B cell (primary cell): Measurements from ENCODE around the gene RNASE7. TPM values are rescaled to one million over a fixed set of nuclear protein-coding genes. Genes with fewer than 3 reads are reported as not detected.
A peak's percentile ranks its signal among the peaks of the same experiment; 100 is the strongest.

Experiments
- ATAC-seq: fragments of 200-7000 bp; cut with Tn5 transposase; one replicate; pipeline ENCODE4 v1.10.0; 2021; ENCODE audit warnings: low read depth, mild to moderate bottlenecking, moderate number of reproducible peaks, moderate library complexity
- CTCF ChIA-PET: fragments of 350-600 bp; sonication (Branson Sonifier 250); formaldehyde crosslinking; loops from one replicate; lab custom pipeline; 2021; ENCODE audit warnings: antibody characterized with exemption, inconsistent platforms; lab: Charles Lee
- POLR2A ChIA-PET: fragments of 350-600 bp; sonication (Branson Sonifier 250); formaldehyde crosslinking; loops from one replicate; lab custom pipeline; 2021; ENCODE audit warnings: antibody characterized with exemption; lab: Charles Lee
- DNase-seq: peaks from one replicate; pipeline ENCODE4 v3.0.0; 2013
- H2AFZ ChIP-seq: 2 replicates; pipeline ENCODE4 v1.6.1; 2012; ENCODE audit warnings: mild to moderate bottlenecking, low read depth, low read length; ENCODE audit not compliant: insufficient read depth, poor library complexity, severe bottlenecking
- H3K27ac ChIP-seq, 2 donors: 1 replicate in 1 of 2; 2 replicates in 1 of 2; pipeline ENCODE4 v1.5.1; 2012 to 2013; ENCODE audit warnings: low read length in 2 of 2, mild to moderate bottlenecking in 2 of 2, moderate library complexity in 1 of 2
- H3K27me3 ChIP-seq, 4 experiments: fragments of 200-600 bp in 1 of 4; sonication (generic) in 1 of 4; replicated peaks in 1 of 4; 1 replicate in 2 of 4; 2 replicates in 2 of 4; pipeline versions ENCODE4 v1.6.1 to v1.7.0; 2013 to 2016; ENCODE audit warnings: low read length in 3 of 4, mild to moderate bottlenecking in 2 of 4, mixed read lengths in 1 of 4, moderate library complexity in 1 of 4; ENCODE audit not compliant: insufficient read depth in 4 of 4, control insufficient read depth in 3 of 4; ENCODE audit errors: control extremely low read depth in 1 of 4
- H3K36me3 ChIP-seq, 2 experiments: replicated peaks in 1 of 2; 1 replicate in 1 of 2; 2 replicates in 1 of 2; pipeline versions ENCODE4 v1.6.1 to v1.7.1; 2013; ENCODE audit warnings: low read length in 1 of 2; ENCODE audit not compliant: insufficient read depth in 2 of 2, control insufficient read depth in 1 of 2; ENCODE audit errors: control extremely low read depth in 1 of 2, extremely low read depth in 1 of 2
- H3K4me1 ChIP-seq, 2 donors: fragments of 200-600 bp in 1 of 2; sonication (generic) in 1 of 2; 1 replicate in 1 of 2; 2 replicates in 1 of 2; pipeline versions ENCODE4 v1.5.1 to v1.6.1; 2013 to 2017; ENCODE audit warnings: low read length in 2 of 2; ENCODE audit not compliant: control insufficient read depth in 2 of 2, insufficient read depth in 2 of 2
- H3K4me2 ChIP-seq: replicated peaks from 2 replicates; pipeline ENCODE3; 2012; ENCODE audit warnings: mild to moderate bottlenecking, low read depth, low read length; ENCODE audit not compliant: poor library complexity, severe bottlenecking
- H3K4me3 ChIP-seq, 5 experiments: fragments of 200-600 bp in 1 of 5; sonication (generic) in 1 of 5; 1 replicate in 3 of 5; 2 replicates in 2 of 5; pipeline versions ENCODE4 v1.5.1 to v1.7.0; 2011 to 2016; ENCODE audit warnings: low read length in 4 of 5, mild to moderate bottlenecking in 4 of 5, low read depth in 2 of 5, control low read depth in 1 of 5, moderate library complexity in 1 of 5; ENCODE audit not compliant: insufficient read depth in 1 of 5; ENCODE audit errors: control extremely low read depth in 1 of 5, extremely low read depth in 1 of 5
- H3K79me2 ChIP-seq: fragments of 200-600 bp; sonication (generic); one replicate; pipeline ENCODE4 v1.6.0; 2016; ENCODE audit warnings: low read length; ENCODE audit not compliant: control insufficient read depth, insufficient read depth
- H3K9ac ChIP-seq: fragments of 200-600 bp; sonication (generic); 2 replicates; pipeline ENCODE4 v1.6.1; 2017; ENCODE audit warnings: mild to moderate bottlenecking, low read length, moderate library complexity
- H3K9me3 ChIP-seq, 3 donors: one replicate each; pipeline versions ENCODE4 v1.6.1 to v1.7.1; 2013; ENCODE audit warnings: low read length in 2 of 3; ENCODE audit not compliant: control insufficient read depth in 2 of 3, insufficient read depth in 1 of 3; ENCODE audit errors: control extremely low read depth in 1 of 3
- H4K20me1 ChIP-seq: 2 replicates; pipeline ENCODE4 v1.6.0; 2012; ENCODE audit warnings: mild to moderate bottlenecking, low read length; ENCODE audit not compliant: insufficient read depth, control insufficient read depth, poor library complexity, severe bottlenecking
- H3K27ac Mint-ChIP-seq: one replicate; pipeline ENCODE4 v1.8.0; 2021; ENCODE audit warnings: mixed read lengths
- H3K27me3 Mint-ChIP-seq: one replicate; pipeline ENCODE4 v1.8.0; 2021; ENCODE audit warnings: mixed read lengths
- H3K4me1 Mint-ChIP-seq: one replicate; pipeline ENCODE4 v1.8.0; 2021; ENCODE audit warnings: mixed read lengths
- H3K4me3 Mint-ChIP-seq: one replicate; pipeline ENCODE4 v1.8.0; 2021; ENCODE audit warnings: mixed read lengths
- H3K9me3 Mint-ChIP-seq: one replicate; pipeline ENCODE4 v1.8.0; 2022; ENCODE audit warnings: mixed read lengths; ENCODE audit not compliant: insufficient read depth
- CTCF ChIP-seq: fragments of 200-600 bp; IDR thresholded peaks from one replicate; pipeline ENCODE4 v1.8.0; 2022; ENCODE audit warnings: antibody characterized with exemption, mild to moderate bottlenecking
- EZH2 ChIP-seq: IDR thresholded peaks from 2 replicates; pipeline ENCODE4 v1.6.1; 2012; ENCODE audit warnings: borderline replicate concordance, low read depth, mild to moderate bottlenecking, moderate library complexity, low read length; ENCODE audit not compliant: insufficient read depth, poor library complexity, severe bottlenecking
- WGBS: methylation state at CpG from one replicate; pipeline ENCODE4 v1.1.5; 2013; ENCODE audit warnings: missing lambda C conversion rate; ENCODE audit not compliant: insufficient coverage; 5-methylcytosine and 5-hydroxymethylcytosine counted together
- intact Hi-C: fragments of 100-400 bp; cut with micrococcal nuclease; formaldehyde crosslinking; loops from one replicate; pipeline ENCODE4 v1.10.0; 2022
- polyA plus RNA-seq: library from polyadenylated mRNA; depleted of rRNA; stranded (reverse); fragments of >200 nt; gene quantifications from 2 replicates; pipeline ENCODE4 v1.2.3, GENCODE V29; 2012
- total RNA-seq, 2 donors: library from RNA; stranded (reverse); fragments of 120-200 nt in 1 of 2; gene quantifications; 1 replicate in 1 of 2; 2 replicates in 1 of 2; pipeline versions ENCODE4 v1.2.3 to v1.2.4, GENCODE V29; 2013 to 2022

RNASE7 gene
- total and polyA plus RNA-seq, 2 donors (not counting 1 experiment from before 2014, with no cell fraction given): not detected

DNA sequence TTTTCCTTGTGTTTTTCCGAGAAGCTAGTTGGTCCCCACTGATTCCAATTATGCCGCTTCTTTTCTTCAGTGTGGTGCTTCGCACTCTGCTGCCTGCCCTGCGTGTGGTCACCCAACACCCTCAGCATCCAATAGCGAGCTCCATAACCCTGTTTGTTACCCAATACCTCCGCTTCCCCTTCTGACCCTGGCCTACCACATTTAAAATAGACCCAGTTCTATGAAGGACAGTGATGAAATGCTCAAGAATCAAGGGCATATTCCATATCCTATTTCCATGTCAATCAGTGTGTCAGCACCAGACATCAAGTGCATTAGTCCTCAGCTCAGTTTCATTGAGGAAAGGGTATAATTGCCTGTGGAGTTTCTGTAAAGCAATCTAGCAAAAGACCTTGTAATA is 26.9 kb upstream of the RNASE7 start:
- Mint-ChIP-seq H3K27ac (no peak overlapping the region), H3K9me3 (no peaks in the 10 kb centered on the region), H3K27me3 (peaks cover 35% of the 10 kb centered on the region), H3K4me1 (no peaks in the 10 kb centered on the region), H3K4me3 (no peak overlapping the region)
- DNase-seq (peak; percentile 19), ATAC-seq (no peak)
- no peak for TF ChIP-seq CTCF
- no peak for TF ChIP-seq EZH2
- Histone ChIP-seq H3K36me3 (no peaks in the 10 kb centered on the region), H3K4me3 (no peak overlapping the region), H3K9me3 (no peaks in the 10 kb centered on the region), H3K27ac (no peak overlapping the region), H3K4me2 (no peak overlapping the region), H3K9ac (no peak overlapping the region), H4K20me1 (no peaks in the 10 kb centered on the region), H3K79me2 (no peaks in the 10 kb centered on the region), H3K4me1 (no peaks in the 10 kb centered on the region), H2AFZ (no peak overlapping the region), H3K27me3 (peaks cover 0 to 11% (median 2%) of the 10 kb centered on the region in 4 experiments)
- 90% methylated on average over 5 of the region's 6 CpGs for WGBS
- POLR2A ChIA-PET: interaction anchor here (0.6 to 1.9 kb wide), 3 partner anchors 25 to 89 kb away, joined by 3 to 10 read pairs (median 3); no protein-coding TSS in a partner anchor
- CTCF ChIA-PET: interaction anchor here (0.6 to 15.1 kb wide), 37 partner anchors 9 to 544 kb away, joined by 3 to 348 read pairs (median 6); partner anchors contain the start of genes ARHGEF40, NDRG2, RNASE13 and RNASE7
- intact Hi-C loops: no loop called here

DNA sequence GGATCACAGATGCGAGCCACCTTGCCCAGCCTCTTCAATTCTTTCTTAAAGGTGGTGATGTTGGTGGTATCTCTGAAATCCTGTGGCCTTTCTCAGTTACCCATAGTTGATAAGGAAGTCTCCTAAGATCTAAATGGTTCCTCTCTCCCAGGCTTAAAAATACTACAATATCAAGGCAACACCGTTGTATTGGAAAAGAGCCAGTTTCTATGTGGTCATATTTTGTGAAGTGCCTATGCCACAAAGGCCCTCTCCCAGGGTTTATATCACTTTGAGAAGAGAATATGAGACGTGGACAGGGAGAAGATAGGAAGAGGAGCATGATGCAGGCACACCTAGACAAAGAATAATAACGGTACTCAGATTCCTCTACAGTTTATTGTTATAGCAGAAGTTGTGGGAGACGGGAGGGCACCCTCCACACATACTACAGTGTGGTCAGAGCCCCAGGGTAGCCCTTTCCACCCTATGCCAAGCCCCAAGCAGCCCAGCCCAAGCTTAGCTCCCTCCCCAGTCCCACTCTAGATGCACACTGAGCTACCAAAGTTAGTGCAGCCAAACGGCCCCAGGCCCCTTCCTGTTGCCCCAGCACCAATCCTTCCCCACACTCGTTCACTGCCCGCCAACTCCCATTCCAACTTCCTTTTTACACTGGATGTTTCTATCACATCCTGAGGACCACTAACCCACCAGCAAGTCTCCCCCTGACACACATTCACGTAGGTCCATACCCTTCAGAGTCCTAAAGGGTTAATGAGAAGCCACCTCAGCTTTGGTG is 25.6 kb upstream of the RNASE7 start:
- peaks cover 30% of the 10 kb centered on the region for H3K27me3 Mint-ChIP-seq
- 64% methylated on average over 5 of the region's 9 CpGs for WGBS
- no peak overlapping the region for H3K27ac ChIP-seq

More for the DNA sequence above, 25.6 kb upstream of the RNASE7 start:
- intact Hi-C loops: no loop called here
- TF ChIP-seq CTCF (no peak), EZH2 (no peak)
- Histone ChIP-seq H3K9ac (no peak overlapping the region), H3K4me2 (no peak overlapping the region), H3K4me3 (no peak overlapping the region), H4K20me1 (no peaks in the 10 kb centered on the region), H3K36me3 (no peaks in the 10 kb centered on the region), H3K9me3 (no peaks in the 10 kb centered on the region), H3K27me3 (peaks cover 0 to 9% (median under 1%) of the 10 kb centered on the region in 4 experiments), H3K79me2 (no peaks in the 10 kb centered on the region), H2AFZ (no peak overlapping the region), H3K4me1 (no peaks in the 10 kb centered on the region)
- no peaks in the 10 kb centered on the region for H3K9me3 Mint-ChIP-seq
- DNase-seq: no peak
- H3K4me3 Mint-ChIP-seq: no peak overlapping the region
- ChIA-PET CTCF (interaction anchor here (0.5 to 15.1 kb wide), 14 partner anchors 10 to 119 kb away, joined by 3 to 348 read pairs (median 40); partner anchors contain the start of genes ARHGEF40, RNASE13, RNASE7 and SLC39A2), POLR2A (no interaction called here)
- no peaks in the 10 kb centered on the region for H3K4me1 Mint-ChIP-seq
- no peak overlapping the region for H3K27ac Mint-ChIP-seq
- ATAC-seq: no peak
